GM12875 (cell line): ENCODE results near the gene BNC2.

Experiments
- H3K4me3 ChIP-seq: one replicate; pipeline ENCODE4 v1.5.1; 2011; ENCODE audit warnings: low read depth, low read length, control low read depth
- CTCF ChIP-seq: IDR thresholded peaks from 2 replicates; pipeline ENCODE4 v1.5.1; 2011; ENCODE audit warnings: low read depth, mild to moderate bottlenecking, control low read depth, inconsistent platforms, low read length, moderate library complexity, borderline replicate concordance; ENCODE audit not compliant: insufficient read depth

BNC2 gene

GRCh38 chr9:16619914-16620520, 250.5 kb downstream of the BNC2 start:
- TF ChIP-seq CTCF: no peak
- H3K4me3 ChIP-seq: no peak overlapping the region

GRCh38 chr9:16619402-16619801, 251.1 kb downstream of the BNC2 start:
- no peak overlapping the region for H3K4me3 ChIP-seq
- no peak for TF ChIP-seq CTCF

- no peak for TF ChIP-seq CTCF
- no peak overlapping the region for H3K4me3 ChIP-seq
Measured at GRCh38 chr9:16618524-16618923, 251.9 kb downstream of the BNC2 start.

GRCh38 chr9:16616686-16617085, 253.8 kb downstream of the BNC2 start:
- TF ChIP-seq CTCF: no peak
- no peak overlapping the region for H3K4me3 ChIP-seq

- no peak for TF ChIP-seq CTCF
- no peak overlapping the region for H3K4me3 ChIP-seq
Measured at GRCh38 chr9:16615451-16615850, 255.0 kb downstream of the BNC2 start.

GRCh38 chr9:16613605-16614004, 256.9 kb downstream of the BNC2 start:
- TF ChIP-seq CTCF: no peak

GRCh38 chr9:16613051-16613450, 257.4 kb downstream of the BNC2 start:
- H3K4me3 ChIP-seq: no peak overlapping the region
- TF ChIP-seq CTCF: no peak

More at GRCh38 chr9:16613605-16614004, 256.9 kb downstream of the BNC2 start:
- H3K4me3 ChIP-seq: no peak overlapping the region
